ENCODE results near the gene FRS2.

Gene FRS2

GRCh38 chr12:69570545-69571399 is 100.6 kb downstream of the FRS2 start:
- Histone ChIP-seq H2AFZ (ENCODE audit: low read length) (no peak overlapping the region), H4K20me1 (ENCODE audit: insufficient read depth, low read length) (no peaks in the 10 kb centered on the region), H3K4me3 (ENCODE audit: low read length) (no peak overlapping the region), H3K9me2 (replicated peaks; ENCODE audit: insufficient read depth, low read length) (no peaks in the 10 kb centered on the region), H3K9ac (ENCODE audit: low read length) (no peak overlapping the region), H3K36me3 (replicated peaks; ENCODE audit: insufficient read depth, low read length) (peaks cover 6% of the 10 kb centered on the region; the same call in 1 of the 2 replicates), H3K79me2 (ENCODE audit: low read length) (no peaks in the 10 kb centered on the region), H3K27ac (ENCODE audit: low read length) (no peak overlapping the region), H3K4me1 (ENCODE audit: low read length) (no peaks in the 10 kb centered on the region), H3K4me2 (ENCODE audit: low read depth, low read length) (no peak overlapping the region), H3F3A (ENCODE audit: insufficient read depth, low read length) (no peaks in the 10 kb centered on the region), H3K27me3 (replicated peaks; ENCODE audit: insufficient read depth, low read length) (no peaks in the 10 kb centered on the region), H3K9me3 (replicated peaks; ENCODE audit: insufficient read depth, low read length) (no peaks in the 10 kb centered on the region)
- peak; percentile 79 for TF ChIP-seq CTCF (IDR thresholded peaks at IDR 0.05; ENCODE audit: low read length)
- TF ChIP-seq EZH2phosphoT487 (IDR thresholded peaks at IDR 0.05; ENCODE audit: low read length), result no peak
- DNase-seq, result peak; percentile 72

GRCh38 chr12:69575346-69575745 is 105.2 kb downstream of the FRS2 start:
- Histone ChIP-seq H4K20me1 (ENCODE audit: insufficient read depth, low read length) (no peaks in the 10 kb centered on the region), H3F3A (ENCODE audit: insufficient read depth, low read length) (no peaks in the 10 kb centered on the region), H3K4me3 (ENCODE audit: low read length) (no peak overlapping the region), H3K4me2 (ENCODE audit: low read depth, low read length) (no peak overlapping the region), H3K4me1 (ENCODE audit: low read length) (no peaks in the 10 kb centered on the region), H2AFZ (ENCODE audit: low read length) (no peak overlapping the region), H3K27ac (ENCODE audit: low read length) (no peak overlapping the region), H3K36me3 (replicated peaks; ENCODE audit: insufficient read depth, low read length) (peaks cover 6% of the 10 kb centered on the region; the same call in 1 of the 2 replicates), H3K9me3 (replicated peaks; ENCODE audit: insufficient read depth, low read length) (no peaks in the 10 kb centered on the region), H3K27me3 (replicated peaks; ENCODE audit: insufficient read depth, low read length) (no peaks in the 10 kb centered on the region), H3K9me2 (replicated peaks; ENCODE audit: insufficient read depth, low read length) (no peaks in the 10 kb centered on the region), H3K79me2 (ENCODE audit: low read length) (no peaks in the 10 kb centered on the region), H3K9ac (ENCODE audit: low read length) (no peak overlapping the region)
- no peak for TF ChIP-seq CTCF (IDR thresholded peaks at IDR 0.05; ENCODE audit: low read length)
- no peak for TF ChIP-seq EZH2 (optimal IDR thresholded peaks at IDR 0.05; ENCODE audit: low read depth, low read length)
- no peak for TF ChIP-seq EZH2phosphoT487 (IDR thresholded peaks at IDR 0.05; ENCODE audit: low read length)
- DNase-seq, result no peak

- Histone ChIP-seq H3K4me2 (ENCODE audit: low read depth, low read length) (no peak overlapping the region), H3K9me2 (replicated peaks; ENCODE audit: insufficient read depth, low read length) (no peaks in the 10 kb centered on the region), H3F3A (ENCODE audit: insufficient read depth, low read length) (no peaks in the 10 kb centered on the region; the same call in 1 of the 2 replicates), H3K4me3 (ENCODE audit: low read length) (no peak overlapping the region), H2AFZ (ENCODE audit: low read length) (no peak overlapping the region), H3K9me3 (replicated peaks; ENCODE audit: insufficient read depth, low read length) (no peaks in the 10 kb centered on the region), H3K27me3 (replicated peaks; ENCODE audit: insufficient read depth, low read length) (no peaks in the 10 kb centered on the region), H3K4me1 (ENCODE audit: low read length) (no peaks in the 10 kb centered on the region), H4K20me1 (ENCODE audit: insufficient read depth, low read length) (no peaks in the 10 kb centered on the region), H3K9ac (ENCODE audit: low read length) (no peak overlapping the region), H3K27ac (ENCODE audit: low read length) (no peak overlapping the region), H3K79me2 (ENCODE audit: low read length) (no peaks in the 10 kb centered on the region), H3K36me3 (replicated peaks; ENCODE audit: insufficient read depth, low read length) (no peaks in the 10 kb centered on the region)
- TF ChIP-seq CTCF (IDR thresholded peaks at IDR 0.05; ENCODE audit: low read length), result no peak
- no peak for TF ChIP-seq EZH2phosphoT487 (IDR thresholded peaks at IDR 0.05; ENCODE audit: low read length)
- TF ChIP-seq EZH2 (optimal IDR thresholded peaks at IDR 0.05; ENCODE audit: low read depth, low read length), result no peak
- no peak for DNase-seq
Observed at GRCh38 chr12:69578283-69578682, 108.1 kb downstream of the FRS2 start.

Measured in MM.1S (cell line).